Measurements from ENCODE around the gene MAPRE2. TPM values are rescaled to one million over a fixed set of nuclear protein-coding genes. Genes with fewer than 3 reads are reported as not detected.
A peak's percentile ranks its signal among the peaks of the same experiment; 100 is the strongest.

The MAPRE2 gene
- total RNA-seq, 2 donors from 2014 or later, result 107 to 133 TPM

DNA sequence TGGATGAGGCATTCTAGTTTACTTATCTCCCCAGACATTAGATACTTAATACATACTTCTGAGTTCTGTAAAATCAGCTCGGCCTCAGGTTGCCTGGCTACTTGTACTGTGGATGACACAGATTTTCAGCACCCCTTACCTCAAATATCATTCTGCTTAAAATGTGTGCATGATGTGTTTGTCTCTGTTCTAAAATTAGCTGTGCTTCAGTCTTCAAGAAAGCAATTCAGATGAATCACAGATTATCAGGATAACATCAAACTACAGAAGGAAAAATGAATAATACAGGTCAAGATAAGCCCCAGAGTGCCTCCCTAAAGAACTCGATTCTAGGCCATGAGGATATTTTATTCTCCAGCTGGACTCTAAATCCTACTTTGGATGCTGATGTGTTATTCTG, 21.3 kb upstream of the MAPRE2 start:
- Histone ChIP-seq H3K4me1 (peaks cover 0 to 4% of the 10 kb centered on the region in 2 donors), H3K9me3 (no peaks in the 10 kb centered on the region), H3K27ac (peak overlapping the region in 1 of 2 donors; percentile 0), H3K4me3 (no peak overlapping the region), H3K27me3 (no peaks in the 10 kb centered on the region), H3K36me3 (no peaks in the 10 kb centered on the region)
- TF ChIP-seq, protein P1, sequence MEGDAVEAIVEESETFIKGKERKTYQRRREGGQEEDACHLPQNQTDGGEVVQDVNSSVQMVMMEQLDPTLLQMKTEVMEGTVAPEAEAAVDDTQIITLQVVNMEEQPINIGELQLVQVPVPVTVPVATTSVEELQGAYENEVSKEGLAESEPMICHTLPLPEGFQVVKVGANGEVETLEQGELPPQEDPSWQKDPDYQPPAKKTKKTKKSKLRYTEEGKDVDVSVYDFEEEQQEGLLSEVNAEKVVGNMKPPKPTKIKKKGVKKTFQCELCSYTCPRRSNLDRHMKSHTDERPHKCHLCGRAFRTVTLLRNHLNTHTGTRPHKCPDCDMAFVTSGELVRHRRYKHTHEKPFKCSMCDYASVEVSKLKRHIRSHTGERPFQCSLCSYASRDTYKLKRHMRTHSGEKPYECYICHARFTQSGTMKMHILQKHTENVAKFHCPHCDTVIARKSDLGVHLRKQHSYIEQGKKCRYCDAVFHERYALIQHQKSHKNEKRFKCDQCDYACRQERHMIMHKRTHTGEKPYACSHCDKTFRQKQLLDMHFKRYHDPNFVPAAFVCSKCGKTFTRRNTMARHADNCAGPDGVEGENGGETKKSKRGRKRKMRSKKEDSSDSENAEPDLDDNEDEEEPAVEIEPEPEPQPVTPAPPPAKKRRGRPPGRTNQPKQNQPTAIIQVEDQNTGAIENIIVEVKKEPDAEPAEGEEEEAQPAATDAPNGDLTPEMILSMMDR (IDR thresholded peaks at IDR 0.05), result no peak
- no peak for DNase-seq (ENCODE audit: low spot score)

DNA sequence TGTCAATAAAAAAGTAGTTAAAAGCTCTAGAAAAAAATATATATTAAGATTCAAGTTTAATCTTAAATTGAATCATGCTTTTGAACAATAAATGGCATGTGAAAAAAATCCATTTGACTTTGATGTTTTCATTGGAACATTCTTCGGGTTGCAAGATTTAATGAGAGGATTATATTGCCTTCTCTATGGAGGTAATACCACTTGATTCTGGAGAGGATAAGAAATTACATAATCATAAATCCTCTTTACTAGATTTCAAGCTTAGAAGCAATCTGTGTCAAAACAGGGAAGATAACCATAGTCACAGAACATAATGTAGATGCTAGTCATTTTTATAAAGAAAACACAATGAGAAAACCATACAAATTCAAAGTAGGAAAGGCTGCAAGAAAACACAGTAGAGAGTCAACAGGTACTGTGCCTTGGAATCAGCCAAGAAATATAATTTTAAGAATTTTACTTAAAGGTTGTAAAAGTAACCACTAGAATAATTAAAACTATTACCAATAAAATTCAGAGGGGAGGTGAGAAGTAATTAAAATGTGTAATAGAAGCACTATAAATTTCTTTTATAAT, 18.7 kb upstream of the MAPRE2 start:
- no peak for DNase-seq (ENCODE audit: low spot score)
- Histone ChIP-seq H3K9me3 (no peaks in the 10 kb centered on the region), H3K27me3 (no peaks in the 10 kb centered on the region), H3K27ac (no peak overlapping the region), H3K4me1 (peaks cover 0 to 21% of the 10 kb centered on the region in 2 donors), H3K4me3 (no peak overlapping the region), H3K36me3 (no peaks in the 10 kb centered on the region)
- TF ChIP-seq, protein P1 (IDR thresholded peaks at IDR 0.05), result no peak

DNA sequence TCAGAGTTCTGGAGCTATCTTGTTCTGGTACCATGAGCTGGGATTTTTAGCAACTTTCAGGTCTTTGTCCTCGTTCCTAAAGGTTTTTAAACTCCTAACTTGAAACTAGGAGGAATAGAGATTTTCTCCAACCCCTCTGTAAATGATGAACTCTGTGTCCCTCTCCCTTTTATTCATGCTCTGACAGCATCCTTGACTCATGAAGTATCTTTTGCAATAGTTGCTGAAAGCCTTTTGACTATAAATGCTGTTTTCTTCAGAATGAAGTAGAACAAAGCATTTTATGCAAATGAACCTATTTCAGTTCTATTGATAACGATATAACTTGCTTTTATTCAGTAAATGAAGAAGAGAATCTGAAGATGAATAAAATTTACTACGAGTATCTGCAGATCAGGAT, 17.0 kb upstream of the MAPRE2 start:
- DNase-seq (ENCODE audit: low spot score), result no peak
- no peak overlapping the region for H3K4me3 ChIP-seq
- no peaks in the 10 kb centered on the region for H3K27me3 ChIP-seq
- no peaks in the 10 kb centered on the region for H3K36me3 ChIP-seq
- no peak overlapping the region for H3K27ac ChIP-seq
- H3K9me3 ChIP-seq, result no peaks in the 10 kb centered on the region
- H3K4me1 ChIP-seq, result peaks cover 0 to 28% of the 10 kb centered on the region in 2 donors
- TF ChIP-seq, protein P1 (IDR thresholded peaks at IDR 0.05), result no peak

DNA sequence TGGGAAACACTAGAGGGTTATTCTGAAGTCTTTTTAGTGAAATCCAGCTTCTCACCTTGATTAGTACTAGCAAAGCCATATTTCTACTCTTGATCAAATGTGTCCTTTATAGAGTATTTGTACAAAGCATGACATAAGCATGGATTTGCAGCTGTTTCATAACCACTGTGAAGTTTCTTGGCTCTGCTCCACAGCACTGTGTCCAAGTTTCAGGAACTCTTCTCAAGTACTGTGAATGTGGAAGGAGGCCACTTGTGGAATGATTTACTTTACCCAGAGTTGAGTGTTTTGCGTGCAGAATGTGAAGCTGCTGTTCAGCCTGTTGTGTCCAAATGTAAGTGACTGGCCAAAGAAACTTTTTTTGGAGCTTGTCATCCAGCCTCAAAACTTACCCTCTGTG, 16.2 kb upstream of the MAPRE2 start:
- Histone ChIP-seq H3K27ac (peak overlapping the region in 1 of 2 donors; percentile 38), H3K4me1 (peaks cover 0 to 36% of the 10 kb centered on the region in 2 donors), H3K9me3 (no peaks in the 10 kb centered on the region), H3K4me3 (no peak overlapping the region), H3K27me3 (no peaks in the 10 kb centered on the region), H3K36me3 (no peaks in the 10 kb centered on the region)
- TF ChIP-seq, protein P1 (IDR thresholded peaks at IDR 0.05), result no peak
- peak; percentile 88 for DNase-seq (ENCODE audit: low spot score)

DNA sequence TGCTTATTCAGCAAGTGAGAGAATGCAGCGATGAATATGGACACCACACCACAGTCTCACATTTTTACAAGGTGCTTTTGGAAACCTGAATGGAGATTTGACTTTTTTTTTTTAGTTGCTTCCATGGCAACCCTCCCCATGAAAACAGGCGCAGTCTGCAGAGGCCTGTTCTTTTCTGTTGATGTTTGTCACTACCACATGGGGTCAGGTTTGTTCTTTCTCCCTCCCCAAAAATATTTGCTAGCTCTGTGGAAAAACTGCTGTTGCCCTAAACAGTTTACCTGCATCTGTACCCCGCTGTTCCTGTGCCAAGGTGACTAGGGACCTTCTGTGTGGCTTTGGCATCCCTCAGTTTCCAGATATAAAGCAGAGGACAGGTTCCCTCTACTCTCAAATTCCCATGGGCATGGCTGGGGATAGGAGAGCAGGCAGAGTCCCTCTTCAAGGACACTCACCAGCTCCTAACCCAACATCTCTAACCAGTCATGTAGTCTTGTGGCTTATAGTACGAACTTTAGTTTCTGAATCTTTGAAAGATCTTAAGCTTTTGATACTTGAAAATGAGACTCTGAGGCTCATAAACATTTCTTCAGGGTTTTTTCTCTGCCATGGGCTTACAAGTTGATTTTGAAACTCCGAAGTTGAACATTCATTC, 14.7 kb upstream of the MAPRE2 start:
- no peak overlapping the region for H3K27ac ChIP-seq
- TF ChIP-seq, protein P1 (IDR thresholded peaks at IDR 0.05), result peak in 1 of 2 donors; percentile 48
- no peak overlapping the region for H3K4me3 ChIP-seq
- DNase-seq (ENCODE audit: low spot score), result no peak
- H3K4me1 ChIP-seq, result peaks cover 0 to 44% of the 10 kb centered on the region in 2 donors
- H3K27me3 ChIP-seq, result no peaks in the 10 kb centered on the region
- H3K9me3 ChIP-seq, result no peaks in the 10 kb centered on the region
- H3K36me3 ChIP-seq, result no peaks in the 10 kb centered on the region
